ENCODE measurements around the gene NR3C1.

The NR3C1 gene

DNA sequence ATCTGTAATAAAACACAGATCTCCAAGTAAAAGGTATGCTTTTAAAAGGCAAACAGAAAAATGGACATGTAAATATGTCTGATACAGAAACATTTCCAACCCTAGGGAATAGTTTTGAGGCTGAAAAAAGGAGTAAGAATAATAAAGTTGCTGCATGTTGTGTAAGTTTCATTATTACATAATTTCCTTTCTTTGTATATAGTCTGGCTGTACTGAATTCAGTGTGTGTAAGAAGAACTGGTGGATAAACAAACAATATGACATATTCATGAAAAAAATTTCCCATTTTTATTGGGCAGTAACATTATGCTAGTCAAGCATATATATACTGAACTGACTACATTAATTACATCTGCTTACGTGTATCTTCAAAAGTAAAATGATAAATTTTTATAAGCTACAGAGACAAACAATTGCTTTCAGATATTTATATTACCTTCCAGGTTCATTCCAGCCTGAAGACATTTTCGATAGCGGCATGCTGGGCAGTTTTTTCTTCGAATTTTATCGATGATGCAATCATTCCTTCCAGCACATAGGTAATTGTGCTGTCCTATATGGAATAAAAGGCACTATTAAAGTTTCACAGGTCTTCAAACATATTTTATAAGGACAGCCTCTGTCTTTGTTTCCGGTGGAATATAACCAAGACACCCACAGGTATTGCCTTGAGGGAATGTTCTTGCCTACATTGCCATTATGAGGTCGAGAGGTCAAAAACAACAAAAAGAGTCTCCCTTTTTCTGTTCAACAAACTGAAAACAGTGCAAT lies 93.6 kb downstream of the NR3C1 start:
- DNase-seq (ENCODE audit: low read depth in 2 of 2): no peak

DNA sequence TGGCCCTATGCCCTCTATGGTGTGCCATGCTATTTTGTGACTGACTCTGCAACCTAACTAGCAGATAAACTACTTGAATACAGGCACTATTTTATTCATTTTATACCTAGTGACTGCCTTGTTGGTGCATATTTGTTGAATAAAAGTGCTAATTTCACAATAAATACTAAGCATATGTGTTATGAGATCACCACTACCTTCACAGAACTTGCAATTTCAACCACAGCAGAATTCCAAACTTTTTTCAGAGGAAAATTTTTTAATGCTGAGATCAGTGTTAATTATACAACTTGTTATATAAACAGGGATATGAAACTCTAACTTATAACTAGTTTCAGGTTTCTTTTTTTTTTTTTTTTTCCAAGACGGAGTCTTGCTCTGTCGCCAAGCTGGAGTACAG lies 94.8 kb downstream of the NR3C1 start:
- no peak for DNase-seq (ENCODE audit: low read depth in 2 of 2)

DNA sequence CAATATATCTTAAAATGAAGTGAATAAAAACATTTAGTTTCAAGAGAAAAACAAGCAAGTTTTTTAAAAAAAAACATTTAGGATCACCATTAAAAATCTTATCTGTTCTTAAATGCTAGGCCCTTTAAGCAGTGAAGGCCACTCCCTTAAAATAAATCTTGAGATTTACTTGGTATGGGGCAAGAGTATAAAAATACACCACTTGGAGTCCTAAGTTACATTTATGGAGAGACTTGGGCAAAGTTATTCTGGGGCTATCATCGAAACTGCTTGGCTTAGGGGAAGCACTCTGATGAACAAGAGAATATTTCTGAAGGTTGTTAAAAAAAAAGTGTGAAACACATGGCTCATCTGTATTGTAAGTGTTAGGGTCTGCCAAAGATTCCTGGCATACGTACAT lies 97.4 kb downstream of the NR3C1 start:
- DNase-seq (ENCODE audit: low read depth in 2 of 2): no peak

DNA sequence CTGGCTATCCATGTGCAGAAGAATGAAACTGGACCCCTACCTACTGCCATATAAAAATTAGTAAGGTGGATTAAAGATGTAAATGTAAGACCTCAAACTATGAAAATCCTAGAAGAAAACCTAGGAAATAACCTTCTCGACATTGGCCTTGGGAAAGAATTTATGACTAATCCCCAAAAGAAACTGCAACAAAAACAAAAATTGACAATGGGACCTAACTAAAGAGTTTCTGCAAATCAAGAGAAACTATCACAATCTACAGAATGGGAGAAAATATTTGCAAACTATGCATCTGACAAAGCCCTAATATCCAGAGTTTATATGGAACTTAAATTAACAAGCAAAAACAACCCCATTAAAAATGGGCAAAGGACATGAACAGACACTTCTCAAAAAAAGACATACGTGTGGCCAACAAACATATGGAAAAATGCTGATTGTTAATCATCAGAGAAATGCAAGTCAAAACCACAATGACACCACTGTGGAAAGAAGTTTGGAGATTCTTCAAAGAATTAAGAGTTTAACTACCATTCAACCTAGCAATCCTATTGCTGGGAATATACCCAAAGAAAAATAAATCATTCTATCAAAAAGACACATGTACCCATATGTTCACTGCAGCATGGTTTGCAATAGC lies 98.5 kb downstream of the NR3C1 start:
- no peak for DNase-seq (ENCODE audit: low read depth in 2 of 2)

DNA sequence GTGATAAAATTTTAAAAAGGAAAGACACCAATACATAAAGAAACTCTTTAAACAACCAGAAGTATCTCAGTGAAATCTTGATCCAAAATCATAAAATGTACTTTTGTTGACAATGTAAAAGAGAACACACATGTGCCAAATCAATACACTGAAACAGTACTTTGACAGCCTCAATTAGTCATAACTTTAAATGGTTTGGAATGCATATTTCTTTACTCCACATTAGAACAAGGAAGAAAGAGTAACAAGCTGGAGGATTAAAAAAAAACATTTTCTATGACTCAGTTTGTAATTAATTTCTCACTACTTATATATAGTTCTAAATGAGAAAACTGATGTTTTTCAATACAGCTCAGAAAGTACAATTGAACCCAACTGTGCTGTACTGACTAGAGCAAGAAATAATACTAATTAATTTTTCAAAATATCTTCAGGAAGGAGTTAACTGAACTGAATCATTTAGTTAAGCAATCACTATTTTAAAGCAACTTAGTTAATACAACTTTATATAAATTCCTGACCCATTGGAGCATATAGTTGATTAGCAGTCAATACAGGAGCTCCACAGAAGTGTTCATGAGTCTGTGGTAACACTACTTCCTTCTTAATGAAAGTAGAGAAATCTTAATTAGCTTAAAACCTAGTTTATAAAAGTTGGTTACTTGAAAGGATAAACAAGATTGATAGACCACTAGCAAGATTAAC lies 101.0 kb downstream of the NR3C1 start:
- no peak for DNase-seq (ENCODE audit: low read depth in 2 of 2)

DNA sequence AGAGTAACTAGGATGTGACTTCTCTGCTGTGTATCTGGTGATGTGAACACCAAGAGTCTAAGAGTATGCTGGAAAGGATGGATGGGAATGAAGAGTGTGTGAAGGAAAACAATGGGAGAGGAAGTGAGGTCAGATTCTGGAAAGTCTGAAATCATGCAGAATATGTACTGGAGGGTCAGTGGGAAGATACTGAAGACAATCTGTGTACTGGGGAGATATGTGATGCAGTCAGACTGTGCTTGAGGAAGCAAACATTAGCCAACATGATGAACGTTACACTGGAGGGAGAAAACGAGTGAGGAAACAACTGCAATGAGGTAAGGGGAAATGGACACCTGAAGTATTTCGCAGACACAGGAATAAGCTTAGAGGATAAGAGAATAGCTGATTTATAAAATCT lies 105.7 kb downstream of the NR3C1 start:
- no peak for DNase-seq (ENCODE audit: low read depth in 2 of 2)

DNA sequence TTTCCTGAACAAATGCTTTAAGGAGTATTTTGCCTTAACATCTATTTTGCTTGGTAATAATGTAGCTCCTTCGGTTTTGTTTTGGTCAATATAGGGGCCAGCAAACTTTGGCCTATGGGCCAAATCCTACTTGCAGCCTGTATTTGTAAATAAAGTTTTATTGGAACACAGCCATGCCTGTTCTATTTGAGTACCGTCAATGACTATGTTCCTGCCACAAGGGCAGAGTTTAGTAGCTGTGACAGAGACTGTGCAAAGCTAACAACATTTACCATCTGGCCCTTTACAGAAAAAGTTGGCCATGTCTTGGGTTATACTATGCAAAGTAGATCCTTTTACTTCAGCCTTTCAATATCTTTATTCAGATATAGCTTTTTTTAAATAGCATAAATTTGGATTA lies 113.4 kb downstream of the NR3C1 start:
- no peak for DNase-seq (ENCODE audit: low read depth in 2 of 2)

DNA sequence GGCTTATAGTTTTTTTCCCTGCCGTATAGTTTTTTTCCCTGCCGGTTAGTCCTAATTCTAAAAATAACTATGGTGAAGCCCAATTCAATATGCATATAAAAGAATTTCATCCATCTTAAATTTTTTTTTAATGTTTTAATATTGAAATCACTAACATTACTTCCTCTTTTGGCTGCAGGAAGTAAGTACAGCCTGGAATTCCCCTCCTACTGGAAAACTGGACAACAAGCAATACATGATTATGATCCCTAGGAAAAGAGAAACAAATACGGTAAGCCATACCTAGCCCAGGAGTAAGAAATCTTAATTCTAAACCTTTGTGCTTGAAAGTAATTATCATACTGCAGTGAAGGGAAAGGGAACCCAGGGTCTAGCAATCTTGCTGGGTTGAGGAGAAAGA lies 119.0 kb downstream of the NR3C1 start:
- DNase-seq (ENCODE audit: low read depth in 2 of 2): no peak

DNA sequence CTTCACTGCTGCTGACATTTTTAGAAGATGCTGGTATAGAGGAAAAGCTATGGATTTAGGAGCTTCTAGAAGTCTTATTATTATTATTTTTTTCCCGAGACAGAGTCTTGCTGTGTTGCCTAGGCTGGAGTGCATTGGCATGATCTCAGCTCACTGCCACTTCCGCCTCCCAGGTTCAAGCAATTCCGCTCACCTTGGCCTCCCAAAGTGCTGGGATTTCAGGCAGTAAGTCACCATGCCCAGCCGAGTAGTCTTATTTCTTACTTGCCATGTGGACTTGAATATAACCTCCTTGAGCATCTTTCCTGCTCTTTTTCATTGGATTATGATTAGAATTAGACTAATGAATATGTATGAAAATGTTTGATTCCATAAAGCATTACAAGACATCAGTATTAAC lies 119.5 kb downstream of the NR3C1 start:
- DNase-seq (ENCODE audit: low read depth in 2 of 2): no peak

DNA sequence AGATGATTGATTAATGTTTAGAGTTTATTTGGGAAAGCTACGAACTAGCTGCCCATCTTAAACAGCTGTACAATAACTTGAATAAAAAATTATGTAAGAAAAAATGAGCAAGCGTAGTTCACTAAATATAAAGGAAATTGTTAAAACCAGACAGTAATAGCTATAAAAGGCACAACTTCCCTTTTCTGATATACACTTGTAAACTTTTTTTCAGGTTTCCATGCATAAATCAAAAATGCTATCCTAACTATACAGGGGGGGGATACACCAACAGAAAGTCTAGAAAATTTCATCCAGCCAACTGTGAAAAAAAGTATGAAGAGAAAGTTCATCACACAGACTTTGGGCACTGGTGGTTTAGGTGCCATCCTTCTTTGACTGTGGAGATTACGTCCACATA lies 122.3 kb downstream of the NR3C1 start:
- no peak for DNase-seq (ENCODE audit: low read depth in 2 of 2)

DNA sequence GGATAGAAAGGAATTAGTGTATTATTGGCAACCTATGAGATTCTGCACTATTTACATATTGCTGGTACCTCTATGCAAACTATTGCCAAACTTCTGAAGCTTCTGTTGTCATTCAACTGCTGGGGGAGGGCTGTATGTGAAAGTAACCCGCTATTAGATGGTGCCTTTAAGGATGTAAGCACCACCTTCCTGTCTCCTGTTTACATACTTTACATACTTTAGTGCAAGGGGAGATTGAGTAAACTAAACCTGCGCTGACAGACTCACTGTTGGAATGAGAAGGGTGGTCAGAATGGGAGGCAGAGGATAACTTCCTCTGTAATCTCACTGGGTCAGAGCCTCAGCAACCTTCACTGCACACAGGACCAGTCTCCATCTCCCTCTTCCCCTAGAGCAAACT lies 123.8 kb downstream of the NR3C1 start:
- DNase-seq (ENCODE audit: low read depth in 2 of 2): no peak

DNA sequence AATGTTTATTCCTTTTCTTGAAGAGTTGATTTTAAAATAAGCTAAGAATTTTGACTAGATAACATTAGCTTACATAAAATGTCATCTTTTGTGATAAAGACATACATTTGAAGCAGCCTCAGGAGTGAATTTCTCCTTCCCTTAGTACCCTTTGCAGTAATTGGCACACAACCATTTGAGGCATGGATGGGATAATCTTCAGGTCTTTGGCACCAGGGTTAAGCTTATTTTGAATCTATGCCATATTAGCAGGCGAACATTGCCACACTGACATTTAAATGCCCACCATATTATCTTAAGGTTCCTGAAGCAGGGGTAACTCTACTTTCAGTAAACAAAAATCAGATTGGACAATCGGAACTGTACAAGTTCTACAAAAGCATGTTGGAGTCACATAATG lies 126.0 kb downstream of the NR3C1 start:
- no peak for DNase-seq (ENCODE audit: low read depth in 2 of 2)

DNA sequence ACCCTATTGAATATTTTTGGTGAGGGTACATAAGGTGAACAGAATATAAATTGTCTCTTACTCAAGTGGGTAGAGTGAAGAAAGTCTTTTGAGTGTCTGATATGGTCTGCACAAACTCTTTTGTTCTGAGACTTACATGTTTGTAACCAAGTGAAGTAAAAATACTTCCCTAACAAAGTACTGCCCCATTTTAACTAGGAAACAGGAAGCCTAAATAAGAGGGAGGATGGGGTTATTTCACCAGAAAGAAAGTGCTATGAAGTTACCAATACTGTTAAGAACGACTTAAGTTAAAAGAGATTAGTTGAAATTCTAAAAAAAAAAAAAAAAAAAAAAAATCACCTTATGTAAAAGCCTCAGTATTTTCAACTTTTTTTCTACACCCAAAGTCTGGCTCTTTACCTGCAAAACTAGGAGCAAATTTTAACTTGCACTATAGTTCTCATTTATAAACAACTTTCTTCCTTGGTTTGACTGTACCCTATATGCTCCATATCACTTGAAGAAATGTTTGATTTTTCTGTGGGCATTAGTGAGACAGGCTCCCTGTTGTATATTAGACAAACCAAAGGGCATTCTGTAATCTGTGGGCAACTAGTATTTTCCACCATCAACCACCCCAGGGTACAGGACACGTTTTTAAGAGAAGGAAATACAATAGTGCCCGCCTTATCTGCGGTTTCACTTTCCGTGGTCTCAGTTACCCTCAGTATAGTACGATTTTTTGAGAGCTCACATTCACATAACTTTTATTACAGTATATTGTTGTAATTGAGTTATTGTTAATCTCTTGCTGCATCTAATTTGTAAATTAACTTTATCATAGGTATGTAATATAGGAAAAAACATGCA lies 127.7 kb downstream of the NR3C1 start:
- DNase-seq (ENCODE audit: low read depth in 2 of 2): no peak

DNA sequence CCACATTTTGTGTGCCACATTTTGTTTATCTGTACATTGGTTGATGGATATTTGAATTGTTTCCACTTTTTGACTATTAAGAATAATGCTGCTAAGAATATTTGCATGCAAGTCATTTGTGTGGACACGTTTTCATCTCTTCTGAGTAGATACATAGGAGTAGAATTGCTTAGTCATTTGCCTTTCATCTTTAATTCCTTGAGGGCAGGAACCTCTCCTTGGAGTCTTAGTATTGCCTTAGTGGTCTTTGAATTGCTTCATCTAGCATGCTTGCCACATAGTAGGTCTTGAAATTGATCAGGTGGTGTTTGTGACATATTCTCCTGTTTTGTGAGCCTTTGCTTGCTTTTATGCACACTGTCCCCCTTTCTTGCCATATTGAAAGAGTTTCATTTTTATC lies 128.5 kb downstream of the NR3C1 start:
- DNase-seq (ENCODE audit: low read depth in 2 of 2): no peak

DNA sequence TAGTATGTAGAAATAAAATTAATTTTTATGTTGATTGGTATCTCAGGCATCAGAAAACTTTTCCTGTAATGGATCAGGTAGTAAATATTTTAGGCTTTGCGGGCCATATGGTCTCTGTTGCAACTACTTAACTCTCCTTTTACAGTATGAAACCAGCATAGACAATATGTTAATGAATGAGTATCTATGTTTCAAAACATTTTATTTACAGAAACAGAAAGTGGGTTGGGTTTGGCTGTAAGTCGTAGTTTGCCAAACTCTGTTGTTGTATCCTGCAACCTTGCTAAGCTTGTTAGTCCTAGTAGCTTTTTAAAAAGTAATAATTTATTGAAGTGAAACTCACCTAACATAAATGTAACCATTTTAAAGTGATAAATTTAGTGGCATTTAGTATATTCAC lies 132.1 kb downstream of the NR3C1 start:
- no peak for DNase-seq (ENCODE audit: low read depth in 2 of 2)

DNA sequence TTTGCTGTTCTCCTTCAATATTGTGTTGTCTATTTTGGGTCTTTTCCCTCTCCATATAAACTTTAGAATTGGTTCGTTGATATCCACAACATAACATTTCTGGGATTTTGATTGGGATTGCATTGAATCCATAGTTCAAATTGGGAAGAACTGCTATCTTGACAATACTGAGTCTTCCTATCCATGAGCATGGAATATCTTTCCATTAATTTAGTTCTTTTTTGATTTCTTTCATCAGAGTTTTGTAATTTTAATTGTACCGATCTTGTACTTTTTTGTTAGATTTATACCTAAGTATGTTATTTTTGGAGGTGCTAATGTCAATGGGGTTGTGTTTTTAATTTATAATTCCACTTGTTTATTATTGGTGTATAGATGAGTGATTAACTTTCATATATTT lies 135.1 kb downstream of the NR3C1 start:
- no peak for DNase-seq (ENCODE audit: low read depth in 2 of 2)

DNA sequence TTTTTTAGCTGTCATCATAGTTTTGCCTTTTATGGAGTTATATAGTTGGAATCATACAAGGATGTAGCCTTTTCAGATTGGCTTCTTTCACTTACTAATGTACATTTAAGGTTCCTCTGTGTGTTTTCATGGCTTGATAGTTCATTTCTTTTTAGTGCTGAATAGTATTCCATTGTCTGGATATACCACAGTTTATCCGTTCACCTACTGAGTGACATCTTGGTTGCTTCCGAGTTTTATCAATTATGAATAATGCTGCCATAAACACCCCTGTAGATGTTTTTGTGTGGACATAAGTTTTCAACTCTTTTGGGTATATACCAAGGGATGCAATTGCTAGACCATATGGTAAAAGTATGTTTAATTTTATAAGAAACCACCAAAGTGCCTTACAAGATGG lies 136.3 kb downstream of the NR3C1 start:
- DNase-seq (ENCODE audit: low read depth in 2 of 2): no peak

DNA sequence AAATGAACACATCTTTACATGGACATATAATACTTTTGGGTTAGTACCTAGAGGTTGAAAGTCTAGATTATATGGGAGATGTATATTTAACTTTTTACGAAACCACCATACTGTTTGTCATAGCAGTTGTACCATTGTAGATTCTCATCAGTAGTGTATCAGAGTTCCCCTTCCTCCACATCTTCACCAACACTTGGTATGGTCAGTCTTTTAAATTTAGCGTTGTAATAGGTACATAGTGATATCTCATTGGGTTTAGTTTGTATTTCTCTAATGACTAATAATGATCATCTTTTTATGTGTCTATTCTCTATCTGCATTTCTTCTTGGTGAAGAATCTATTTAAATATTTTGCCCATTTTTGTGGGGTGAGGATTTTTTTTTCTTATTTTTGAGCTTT lies 137.5 kb downstream of the NR3C1 start:
- DNase-seq (ENCODE audit: low read depth in 2 of 2): no peak

DNA sequence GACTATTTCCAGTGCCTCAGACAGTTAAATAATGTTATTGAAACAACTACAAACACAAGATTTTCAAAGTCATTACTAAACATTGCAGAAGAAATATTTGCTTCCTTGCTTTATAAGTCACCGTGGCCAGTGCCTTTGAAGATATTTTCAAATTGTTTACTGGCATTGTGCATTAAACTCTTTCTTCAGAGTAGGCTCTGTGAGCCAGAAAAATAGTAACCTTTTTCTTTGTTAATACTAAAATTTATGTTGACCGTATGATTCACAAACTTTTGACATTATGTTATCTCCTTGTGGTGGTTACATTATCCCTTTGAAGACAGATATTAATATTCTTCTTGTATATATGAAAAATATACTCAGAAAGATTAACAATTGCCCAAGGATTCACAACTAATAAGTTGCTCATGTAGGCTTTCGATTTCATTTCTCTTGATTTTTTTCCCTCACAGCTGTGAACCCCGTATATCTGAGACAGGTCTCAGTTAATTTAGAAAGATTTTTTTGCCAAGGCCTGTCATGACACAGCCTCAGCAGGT lies 140.1 kb downstream of the NR3C1 start:
- DNase-seq (ENCODE audit: low read depth in 2 of 2): no peak

DNA sequence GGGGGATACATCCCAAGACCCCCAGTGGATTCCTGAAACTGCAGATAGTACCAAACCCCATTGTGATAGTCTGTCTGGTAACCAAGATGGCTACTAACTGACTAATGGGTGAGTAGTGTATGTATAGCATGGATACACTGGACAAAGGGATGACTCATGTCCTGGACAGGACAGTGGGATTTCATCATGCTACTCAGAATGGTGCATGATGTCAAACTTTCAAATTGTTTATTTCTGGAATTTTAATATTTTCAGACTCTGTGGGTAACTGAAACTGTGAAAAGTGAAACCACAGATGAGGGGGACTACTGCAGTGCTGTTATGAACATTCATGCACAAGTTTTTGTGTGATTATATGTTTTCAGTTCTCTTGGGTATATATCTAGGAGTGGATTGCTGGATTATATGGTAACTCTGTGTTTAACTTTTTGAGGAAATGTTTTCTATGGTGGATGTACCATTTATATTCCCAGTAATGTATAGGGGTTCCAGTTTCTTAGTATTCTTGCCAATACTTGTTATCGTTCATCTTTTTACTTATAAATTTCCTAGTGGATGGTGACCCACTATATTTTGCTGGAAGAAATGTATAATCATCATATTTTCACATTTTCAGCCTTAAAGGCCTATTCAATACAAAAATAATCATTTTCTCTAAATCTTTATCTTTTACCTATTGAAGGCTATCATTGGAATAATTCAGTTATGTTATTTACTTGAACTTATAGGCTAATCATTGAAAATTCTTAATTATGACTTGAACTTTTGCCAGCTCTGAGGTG lies 140.9 kb downstream of the NR3C1 start:
- no peak for DNase-seq (ENCODE audit: low read depth in 2 of 2)

DNA sequence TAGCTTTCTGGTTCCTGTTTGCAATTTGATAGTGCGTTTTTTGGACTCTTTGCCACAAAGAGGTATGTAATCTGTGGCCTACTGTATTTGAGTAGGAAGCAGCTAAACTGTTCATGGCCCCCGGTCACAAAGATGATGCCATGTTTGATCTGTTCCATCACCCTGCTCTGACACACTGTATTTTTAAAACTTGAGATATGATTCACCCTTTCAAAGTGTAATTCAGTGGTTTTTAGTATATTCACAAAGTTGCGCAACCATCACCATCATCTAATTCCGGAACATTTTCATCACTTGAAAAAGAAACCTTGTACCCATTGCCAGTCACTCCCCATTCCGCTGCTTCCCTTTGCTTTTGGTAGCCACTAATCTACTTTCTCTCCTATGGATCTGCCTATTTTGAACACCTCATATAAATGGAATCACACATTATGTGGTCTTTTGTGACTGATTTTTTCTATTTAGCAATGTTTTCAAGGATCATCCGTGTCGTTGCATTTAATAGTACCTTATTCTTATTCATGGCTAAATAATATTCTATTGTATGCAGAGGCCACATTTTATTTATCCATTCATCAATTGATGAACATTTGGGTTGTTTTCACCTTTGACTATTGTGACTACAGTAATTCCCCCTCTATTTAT lies 141.6 kb downstream of the NR3C1 start:
- peak in 1 of 2 donors; percentile 9 for DNase-seq (ENCODE audit: low read depth in 2 of 2)
